Esophagus muscularis mucosa (tissue), 4 donors: Measurements from ENCODE around the gene PTMS.

Experiments
- EP300 ChIP-seq: sonication (generic); formaldehyde crosslinking; IDR thresholded peaks from one replicate; pipeline ENCODE4 v1.6.1; 2017; ENCODE audit warnings: antibody characterized with exemption
- POLR2A ChIP-seq: fragments of 450-650 bp; IDR thresholded peaks from one replicate; pipeline ENCODE4 v1.6.1; 2017; ENCODE audit warnings: antibody characterized with exemption, moderate library complexity, mild to moderate bottlenecking, low read depth
- POLR2AphosphoS5 ChIP-seq, 2 donors: sonication (generic); formaldehyde crosslinking; IDR thresholded peaks; one replicate each; pipeline ENCODE4 v1.6.1; 2017; ENCODE audit warnings: antibody characterized with exemption in 2 of 2
- TF ChIP-seq, protein P1 (sequence below), 3 experiments: fragments of 200-600 bp in 2 of 3; fragments of 450-650 bp in 1 of 3; sonication (generic) in 2 of 3; IDR thresholded peaks; one replicate each; pipeline ENCODE4 v1.5.1; 2017 to 2019; ENCODE audit warnings: antibody characterized with exemption in 3 of 3, mild to moderate bottlenecking in 2 of 3, moderate library complexity in 1 of 3

DNA sequence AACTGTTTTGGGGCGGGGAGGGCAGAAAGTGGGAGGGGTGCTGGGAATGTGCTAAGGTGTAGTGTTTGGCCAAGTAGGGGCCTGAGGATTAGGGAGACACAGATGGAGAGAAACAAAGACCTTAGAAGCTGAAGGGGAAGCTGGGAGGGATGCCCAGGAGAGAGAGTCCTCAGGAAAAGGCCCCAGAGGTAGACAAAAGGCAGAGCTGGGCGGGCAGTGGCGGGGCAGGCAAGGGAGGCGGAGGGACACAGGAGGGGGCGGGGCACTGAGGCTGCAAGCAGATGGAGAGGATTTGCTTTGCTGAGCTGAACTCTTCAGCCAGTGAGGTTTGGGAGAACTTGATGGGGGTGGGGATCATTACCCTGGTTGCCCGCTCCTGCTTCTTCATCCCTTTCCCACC is 2.8 kb downstream of the PTMS start:
- TF ChIP-seq, protein P1, sequence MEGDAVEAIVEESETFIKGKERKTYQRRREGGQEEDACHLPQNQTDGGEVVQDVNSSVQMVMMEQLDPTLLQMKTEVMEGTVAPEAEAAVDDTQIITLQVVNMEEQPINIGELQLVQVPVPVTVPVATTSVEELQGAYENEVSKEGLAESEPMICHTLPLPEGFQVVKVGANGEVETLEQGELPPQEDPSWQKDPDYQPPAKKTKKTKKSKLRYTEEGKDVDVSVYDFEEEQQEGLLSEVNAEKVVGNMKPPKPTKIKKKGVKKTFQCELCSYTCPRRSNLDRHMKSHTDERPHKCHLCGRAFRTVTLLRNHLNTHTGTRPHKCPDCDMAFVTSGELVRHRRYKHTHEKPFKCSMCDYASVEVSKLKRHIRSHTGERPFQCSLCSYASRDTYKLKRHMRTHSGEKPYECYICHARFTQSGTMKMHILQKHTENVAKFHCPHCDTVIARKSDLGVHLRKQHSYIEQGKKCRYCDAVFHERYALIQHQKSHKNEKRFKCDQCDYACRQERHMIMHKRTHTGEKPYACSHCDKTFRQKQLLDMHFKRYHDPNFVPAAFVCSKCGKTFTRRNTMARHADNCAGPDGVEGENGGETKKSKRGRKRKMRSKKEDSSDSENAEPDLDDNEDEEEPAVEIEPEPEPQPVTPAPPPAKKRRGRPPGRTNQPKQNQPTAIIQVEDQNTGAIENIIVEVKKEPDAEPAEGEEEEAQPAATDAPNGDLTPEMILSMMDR (IDR thresholded peaks at IDR 0.05) = no peak
- TF ChIP-seq POLR2A = no peak
- no peak for TF ChIP-seq POLR2AphosphoS5 (IDR thresholded peaks at IDR 0.05)
- no peak for TF ChIP-seq EP300
